Muscle layer of duodenum (tissue), 2 donors: Measurements from ENCODE around the gene NLRC3.

ENCODE experiments used
- H3K27ac ChIP-seq: one replicate; pipeline ENCODE4 v1.7.0; 2013; ENCODE audit warnings: mild to moderate bottlenecking, low read length
- H3K27me3 ChIP-seq: one replicate; pipeline ENCODE4 v1.7.0; 2013; ENCODE audit warnings: low read depth, mild to moderate bottlenecking, control low read depth, low read length
- H3K36me3 ChIP-seq, 2 donors: one replicate each; pipeline ENCODE4 v1.7.0; 2013; ENCODE audit warnings: low read length in 2 of 2, control low read depth in 1 of 2, mild to moderate bottlenecking in 1 of 2; ENCODE audit not compliant: insufficient read depth in 2 of 2, control insufficient read depth in 1 of 2
- H3K4me1 ChIP-seq, 2 donors: one replicate each; pipeline ENCODE4 v1.7.0; 2013; ENCODE audit warnings: low read length in 2 of 2, mild to moderate bottlenecking in 2 of 2, control low read depth in 1 of 2, moderate library complexity in 1 of 2; ENCODE audit not compliant: insufficient read depth in 2 of 2, control insufficient read depth in 1 of 2
- H3K4me3 ChIP-seq, 2 donors: one replicate each; pipeline ENCODE4 v1.7.0; 2013; ENCODE audit warnings: low read length in 2 of 2, low read depth in 1 of 2, mild to moderate bottlenecking in 1 of 2
- H3K9me3 ChIP-seq, 2 donors: one replicate each; pipeline ENCODE4 v1.7.0; 2013; ENCODE audit warnings: low read length in 2 of 2, control low read depth in 1 of 2, mild to moderate bottlenecking in 1 of 2; ENCODE audit not compliant: control insufficient read depth in 1 of 2
- donor health status: healthy.

The NLRC3 gene

DNA sequence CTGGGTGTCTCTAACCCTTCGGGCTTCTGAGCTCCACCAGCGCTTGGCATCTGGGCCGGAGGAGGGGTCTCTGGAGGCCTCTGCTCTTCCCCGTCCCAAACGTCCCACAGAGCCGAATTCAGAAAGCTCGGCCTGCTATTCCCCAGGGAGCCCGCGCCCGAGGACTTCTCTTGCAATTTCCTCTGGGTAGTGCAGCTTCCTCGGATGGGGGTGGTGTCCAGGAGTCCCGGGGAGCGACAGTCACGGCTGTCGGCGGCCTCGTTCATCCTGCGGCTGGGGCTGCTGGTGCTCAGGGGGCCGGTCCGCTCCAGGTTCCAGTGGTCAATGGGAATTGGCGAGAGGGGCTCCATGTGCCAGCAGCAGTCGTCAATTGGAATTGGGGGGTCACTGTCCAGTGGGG lies 11.8 kb upstream of the NLRC3 start:
- H3K27me3 ChIP-seq, result no peaks in the 10 kb centered on the region
- H3K36me3 ChIP-seq, result peaks cover 8 to 35% of the 10 kb centered on the region in 2 donors
- H3K4me3 ChIP-seq, result no peak overlapping the region
- peaks cover 0 to 6% of the 10 kb centered on the region in 2 donors for H3K4me1 ChIP-seq
- H3K9me3 ChIP-seq, result no peaks in the 10 kb centered on the region
- H3K27ac ChIP-seq, result no peak overlapping the region

DNA sequence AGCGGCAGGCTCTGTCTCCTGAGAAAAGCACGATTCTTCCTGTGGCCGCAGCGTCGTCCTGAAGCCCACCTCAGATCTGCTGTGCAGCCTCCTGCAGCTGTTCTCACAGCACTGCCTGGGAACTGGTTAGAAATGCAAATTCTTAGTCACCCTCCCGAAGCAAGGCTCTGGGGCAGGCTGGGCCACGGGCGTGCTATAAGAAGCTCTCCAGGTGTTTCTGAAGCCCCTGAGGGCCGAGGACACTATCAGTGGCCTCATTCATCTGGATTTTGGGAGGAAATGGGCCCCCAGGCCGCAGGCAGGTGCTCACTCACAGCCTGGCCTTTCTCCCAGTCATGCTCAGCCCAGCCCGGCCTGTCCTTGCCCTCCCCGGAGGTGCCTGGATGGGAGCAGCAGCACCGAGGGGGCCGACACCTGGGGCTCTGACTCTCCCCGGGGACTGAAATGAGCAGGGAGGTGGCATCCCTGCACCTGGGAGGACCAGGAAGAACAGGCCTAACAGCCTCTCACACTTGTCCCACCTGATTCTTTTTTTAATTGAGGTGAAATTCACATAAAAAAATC lies 10.4 kb upstream of the NLRC3 start:
- Histone ChIP-seq H3K9me3 (no peaks in the 10 kb centered on the region), H3K4me3 (no peak overlapping the region), H3K4me1 (peaks cover 0 to 6% of the 10 kb centered on the region in 2 donors), H3K36me3 (peaks cover 8 to 45% of the 10 kb centered on the region in 2 donors), H3K27ac (no peak overlapping the region), H3K27me3 (no peaks in the 10 kb centered on the region)

- Histone ChIP-seq H3K27me3 (no peaks in the 10 kb centered on the region), H3K4me1 (no peaks in the 10 kb centered on the region), H3K27ac (no peak overlapping the region), H3K9me3 (no peaks in the 10 kb centered on the region), H3K36me3 (peaks cover 0 to 35% of the 10 kb centered on the region in 2 donors), H3K4me3 (no peak overlapping the region)
Measured at GRCh38 chr16:3584412-3584811, 7.2 kb upstream of the NLRC3 start.

DNA sequence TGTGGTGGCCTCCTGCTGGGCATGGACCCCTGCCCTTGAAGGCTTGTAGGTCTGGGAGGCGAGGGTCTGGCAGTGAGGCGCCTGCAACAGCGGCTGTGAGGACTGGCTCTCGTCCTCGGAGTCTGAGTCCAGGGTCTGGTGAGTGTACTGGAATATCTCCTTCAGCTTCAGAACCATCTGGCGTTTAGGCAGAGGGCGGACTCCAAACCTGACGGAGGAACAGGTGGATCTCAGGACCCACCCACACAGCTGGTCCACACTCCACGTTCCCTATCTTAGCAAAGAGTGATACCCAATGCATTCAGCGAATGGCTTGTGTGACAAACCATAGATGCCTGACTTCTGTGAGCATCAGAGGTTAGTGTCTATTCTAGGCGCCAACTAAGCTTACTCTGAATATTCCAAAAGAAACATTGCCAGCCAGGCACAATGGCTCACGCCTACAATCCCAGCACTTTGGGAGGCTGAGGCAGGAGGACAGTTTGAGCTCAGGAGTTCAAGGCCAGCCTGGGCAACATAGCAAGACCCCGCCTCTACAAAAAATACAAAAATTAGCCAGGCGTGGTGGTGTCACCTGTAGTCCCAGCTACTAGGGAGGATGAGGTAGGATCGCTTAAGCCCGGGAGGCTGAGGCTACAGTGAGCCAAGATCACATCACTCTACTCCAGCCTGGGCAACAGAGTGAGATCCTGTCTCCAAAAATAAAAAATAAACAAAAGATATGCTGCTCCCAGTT lies 6.3 kb upstream of the NLRC3 start:
- Histone ChIP-seq H3K27ac (no peak overlapping the region), H3K36me3 (peaks cover 0 to 30% of the 10 kb centered on the region in 2 donors), H3K4me3 (no peak overlapping the region), H3K27me3 (no peaks in the 10 kb centered on the region), H3K9me3 (no peaks in the 10 kb centered on the region), H3K4me1 (no peaks in the 10 kb centered on the region)

- Histone ChIP-seq H3K27ac (no peak overlapping the region), H3K4me1 (no peaks in the 10 kb centered on the region), H3K9me3 (no peaks in the 10 kb centered on the region), H3K4me3 (no peak overlapping the region), H3K27me3 (peaks cover 4% of the 10 kb centered on the region), H3K36me3 (peaks cover 0 to 26% of the 10 kb centered on the region in 2 donors)
Measured at GRCh38 chr16:3582276-3583165, 5.3 kb upstream of the NLRC3 start.

- Histone ChIP-seq H3K9me3 (no peaks in the 10 kb centered on the region), H3K4me1 (no peaks in the 10 kb centered on the region), H3K36me3 (peaks cover 0 to 26% of the 10 kb centered on the region in 2 donors), H3K27ac (no peak overlapping the region), H3K4me3 (no peak overlapping the region), H3K27me3 (peaks cover 4% of the 10 kb centered on the region)
Measured at GRCh38 chr16:3581392-3581791, 4.2 kb upstream of the NLRC3 start.

GRCh38 chr16:3580686-3581085 lies 3.5 kb upstream of the NLRC3 start:
- Histone ChIP-seq H3K9me3 (no peaks in the 10 kb centered on the region), H3K36me3 (peaks cover 0 to 26% of the 10 kb centered on the region in 2 donors), H3K27me3 (peaks cover 4% of the 10 kb centered on the region), H3K4me1 (no peaks in the 10 kb centered on the region), H3K4me3 (no peak overlapping the region), H3K27ac (no peak overlapping the region)

DNA sequence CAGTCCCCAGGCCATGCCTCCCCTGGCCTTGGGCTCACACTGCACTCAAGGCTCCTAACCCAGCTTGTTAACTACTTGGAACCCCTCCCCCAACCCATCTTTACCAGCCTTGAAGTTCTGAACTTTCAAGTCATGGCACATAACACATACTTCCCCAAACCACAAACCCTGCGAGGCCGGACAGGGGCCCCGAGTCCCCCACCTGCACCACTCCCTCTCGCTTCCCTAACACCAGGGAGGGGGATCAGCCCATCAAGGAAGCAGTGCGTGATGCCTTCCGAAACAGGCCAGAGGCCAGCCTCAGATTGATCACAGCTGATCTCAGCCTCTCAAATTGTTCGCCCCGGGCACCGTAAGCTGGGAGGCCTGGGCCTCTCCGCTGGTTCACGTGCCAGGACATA lies 3.0 kb upstream of the NLRC3 start:
- Histone ChIP-seq H3K4me3 (no peak overlapping the region), H3K36me3 (peaks cover 0 to 26% of the 10 kb centered on the region in 2 donors), H3K4me1 (no peaks in the 10 kb centered on the region), H3K27me3 (peaks cover 4% of the 10 kb centered on the region), H3K9me3 (no peaks in the 10 kb centered on the region), H3K27ac (no peak overlapping the region)

DNA sequence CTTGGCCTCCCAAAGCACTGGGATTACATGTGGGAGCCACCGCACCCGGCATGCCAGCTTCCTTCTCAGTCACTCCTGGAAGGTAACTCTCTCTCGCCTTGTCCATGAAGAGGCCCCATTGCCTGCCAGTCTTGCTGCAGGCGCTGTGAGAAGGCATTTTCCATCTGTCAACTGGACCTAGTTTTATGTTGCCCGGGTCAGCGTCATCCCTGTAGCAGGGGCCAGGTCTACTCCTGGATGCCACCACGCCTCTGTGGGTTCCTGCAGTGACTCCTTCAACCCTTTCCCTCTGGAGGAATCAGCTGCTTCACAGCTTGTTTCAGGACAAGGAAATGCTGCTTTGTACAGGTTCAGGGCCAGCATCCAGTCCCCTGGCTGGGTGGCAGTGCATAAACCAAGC lies 2.6 kb upstream of the NLRC3 start:
- Histone ChIP-seq H3K4me3 (no peak overlapping the region), H3K27ac (no peak overlapping the region), H3K36me3 (peaks cover 0 to 23% of the 10 kb centered on the region in 2 donors), H3K4me1 (no peaks in the 10 kb centered on the region), H3K9me3 (no peaks in the 10 kb centered on the region), H3K27me3 (peaks cover 4% of the 10 kb centered on the region)

- Histone ChIP-seq H3K4me3 (no peak overlapping the region), H3K27ac (no peak overlapping the region), H3K27me3 (peaks cover 4% of the 10 kb centered on the region), H3K36me3 (peaks cover 0 to 14% of the 10 kb centered on the region in 2 donors), H3K4me1 (no peaks in the 10 kb centered on the region), H3K9me3 (no peaks in the 10 kb centered on the region)
Measured at GRCh38 chr16:3578610-3579551, 1.7 kb upstream of the NLRC3 start.
